HepG2 (cell line): ENCODE results near the gene NUDT6. TPM values are rescaled to one million over a fixed set of nuclear protein-coding genes. Genes with fewer than 3 reads are reported as not detected.

ENCODE experiments used
- ARID2 ChIP-seq: sonication (generic); formaldehyde crosslinking; IDR thresholded peaks from 2 replicates; pipeline ENCODE4 v1.8.1; 2022; ENCODE audit warnings: mild to moderate bottlenecking, missing genetic modification reagents, borderline replicate concordance
- HIVEP1 ChIP-seq: sonication (generic); formaldehyde crosslinking; IDR thresholded peaks from 2 replicates; pipeline ENCODE4 v1.4.0; 2020; ENCODE audit warnings: mild to moderate bottlenecking, missing genetic modification reagents
- HOXA9 ChIP-seq: sonication (generic); formaldehyde crosslinking; IDR thresholded peaks from 2 replicates; pipeline ENCODE4 v1.8.1; 2022; ENCODE audit warnings: missing genetic modification reagents, mild to moderate bottlenecking, moderate library complexity, borderline replicate concordance
- NBN ChIP-seq: fragments of 450-650 bp; conservative IDR thresholded peaks from 2 replicates; pipeline ENCODE4 v1.6.1; 2017
- NCOA2 ChIP-seq: sonication (generic); formaldehyde crosslinking; IDR thresholded peaks from 2 replicates; pipeline ENCODE4 v1.8.0; 2022; ENCODE audit warnings: inconsistent platforms
- PATZ1 ChIP-seq: sonication (generic); formaldehyde crosslinking; IDR thresholded peaks from 2 replicates; pipeline ENCODE4 v1.4.0; 2020; ENCODE audit warnings: missing genetic modification reagents
- PITX1 ChIP-seq: sonication (generic); formaldehyde crosslinking; IDR thresholded peaks from 2 replicates; pipeline ENCODE4 v1.5.1; 2020; ENCODE audit warnings: mild to moderate bottlenecking, missing genetic modification reagents
- PRPF4 ChIP-seq: fragments of 200-400 bp; formaldehyde crosslinking; IDR thresholded peaks from 2 replicates; pipeline ENCODE4 v1.6.1; 2016; ENCODE audit warnings: low read length, low read depth; ENCODE audit not compliant: poor library complexity, severe bottlenecking
- SNAPC4 ChIP-seq: sonication (generic); formaldehyde crosslinking; IDR thresholded peaks from 2 replicates; pipeline ENCODE4 v1.4.0; 2020; ENCODE audit warnings: mild to moderate bottlenecking, missing genetic modification reagents
- TERF1 ChIP-seq: sonication (generic); formaldehyde crosslinking; IDR thresholded peaks from 2 replicates; pipeline ENCODE4 v1.8.0; 2022; ENCODE audit warnings: mild to moderate bottlenecking, missing genetic modification reagents, moderate library complexity
- ZBTB20 ChIP-seq: sonication (generic); formaldehyde crosslinking; IDR thresholded peaks from 2 replicates; pipeline ENCODE4 v1.8.1; 2023; ENCODE audit warnings: missing genetic modification reagents, low read depth, mild to moderate bottlenecking, borderline replicate concordance
- ZNF263 ChIP-seq: sonication (generic); formaldehyde crosslinking; IDR thresholded peaks from 2 replicates; pipeline ENCODE4 v1.4.0; 2020; ENCODE audit warnings: missing genetic modification reagents
- ZNF615 ChIP-seq: sonication (generic); formaldehyde crosslinking; IDR thresholded peaks from 2 replicates; pipeline ENCODE4 v1.5.0; 2020; ENCODE audit warnings: mild to moderate bottlenecking, missing genetic modification reagents, borderline replicate concordance
- ZNF619 ChIP-seq: sonication (generic); formaldehyde crosslinking; IDR thresholded peaks from 2 replicates; pipeline ENCODE4 v1.4.0; 2020; ENCODE audit warnings: mild to moderate bottlenecking, missing genetic modification reagents
- polyA plus RNA-seq, 8 experiments: library from polyadenylated mRNA; depleted of rRNA in 3 of 8; stranded (reverse) in 7 of 8; unstranded in 1 of 8; fragments of >200 nt; fragmentation: Illumina TruSeq in 4 of 8; extraction: Trizol in 4 of 8; gene quantifications; 2 replicates each; pipeline versions ENCODE4 v1.2.1 to v1.2.3, GENCODE V29; 2011 to 2016; ENCODE audit warnings: low read depth in 4 of 8, missing spikeins in 1 of 8, mixed read lengths in 1 of 8; ENCODE audit not compliant: insufficient read depth in 1 of 8
- total RNA-seq, 5 experiments: library from RNA; depleted of rRNA; stranded (reverse); fragments of >200 nt; fragmentation: Illumina TruSeq; extraction: Trizol; gene quantifications; 2 replicates each; pipeline ENCODE4 v1.2.3, GENCODE V29; 2016; ENCODE audit warnings: low read depth in 1 of 5

Gene NUDT6
- total and polyA plus RNA-seq, 2 of the 13 experiments (the other 11 are each of a cell fraction or from before 2014, with no cell fraction given), result 4.8 to 8.3 TPM

- TF ChIP-seq ARID2 (CRISPR knock-in tag) (0 out of 2 replicates have a peak, but pooled peaks have one; percentile 78), HOXA9 (CRISPR knock-in tag) (no peak), NCOA2 (CRISPR knock-in tag) (no peak), PATZ1 (CRISPR knock-in tag) (no peak), ZNF615 (CRISPR knock-in tag) (no peak), ZBTB20 (CRISPR knock-in tag) (no peak), ZNF263 (CRISPR knock-in tag) (no peak; the same call in 1 of the 2 replicates), ZNF619 (peak; percentile 45; the same call in 1 of the 2 replicates), PRPF4 (no peak), PITX1 (CRISPR knock-in tag) (0 out of 2 replicates have a peak, but pooled peaks have one; percentile 72), NBN (no peak), HIVEP1 (CRISPR knock-in tag) (peak; percentile 8; the same call in 1 of the 2 replicates), SNAPC4 (CRISPR knock-in tag) (no peak), TERF1 (CRISPR knock-in tag) (no peak)
Observed at GRCh38 chr4:122921971-122922876, at the start of gene NUDT6 (continued).
